Heart left ventricle (tissue), 16 donors: ENCODE results near the gene LCE2B. TPM values are rescaled to one million over a fixed set of nuclear protein-coding genes. Genes with fewer than 3 reads are reported as not detected.

Source experiments
- ATAC-seq, 4 donors: fragments of 200-7000 bp; cut with Tn5 transposase; one replicate each; pipeline ENCODE4 v1.9.1; 2020 to 2022; ENCODE audit warnings: moderate library complexity in 4 of 4, mild to moderate bottlenecking in 3 of 4, moderate number of reproducible peaks in 1 of 4
- DNase-seq, 5 donors: peaks; one replicate each; pipeline ENCODE4 v3.0.0-alpha.2; 2020
- H3K27ac ChIP-seq, 12 donors: fragments of 200-600 bp; sonication (generic) in 4 of 12; one replicate each; pipeline versions ENCODE4 v1.5.0 to v1.8.0; 2016 to 2022; ENCODE audit warnings: mild to moderate bottlenecking in 2 of 12
- H3K27me3 ChIP-seq, 9 donors: fragments of 200-600 bp; sonication (generic) in 2 of 9; one replicate each; pipeline versions ENCODE4 v1.5.1 to v1.8.0; 2016 to 2022; ENCODE audit warnings: mild to moderate bottlenecking in 3 of 9
- H3K36me3 ChIP-seq, 9 donors: fragments of 200-600 bp; sonication (generic) in 2 of 9; one replicate each; pipeline versions ENCODE4 v1.5.0 to v1.8.0; 2018 to 2022; ENCODE audit warnings: mild to moderate bottlenecking in 2 of 9
- H3K4me1 ChIP-seq, 12 donors: fragments of 200-600 bp; sonication (generic) in 4 of 12; one replicate each; pipeline versions ENCODE4 v1.5.0 to v1.8.0; 2016 to 2022; ENCODE audit warnings: mild to moderate bottlenecking in 3 of 12
- H3K4me3 ChIP-seq, 12 donors: fragments of 200-600 bp; sonication (generic) in 4 of 12; one replicate each; pipeline versions ENCODE4 v1.5.0 to v1.8.0; 2017 to 2022; ENCODE audit warnings: mild to moderate bottlenecking in 9 of 12, moderate library complexity in 4 of 12
- H3K9me3 ChIP-seq, 12 donors: fragments of 200-600 bp; sonication (generic) in 4 of 12; one replicate each; pipeline versions ENCODE4 v1.5.0 to v1.8.0; 2016 to 2022; ENCODE audit warnings: mild to moderate bottlenecking in 1 of 12
- CTCF ChIP-seq, 12 donors: fragments of 200-600 bp; sonication (generic) in 4 of 12; IDR thresholded peaks; one replicate each; pipeline versions ENCODE4 v1.5.0 to v1.8.0; 2018 to 2022; ENCODE audit warnings: antibody characterized with exemption in 12 of 12, mild to moderate bottlenecking in 5 of 12
- POLR2A ChIP-seq, 2 donors: fragments of 450-650 bp; IDR thresholded peaks; one replicate each; pipeline ENCODE4 v1.6.1; 2017; ENCODE audit warnings: antibody characterized with exemption in 2 of 2, mild to moderate bottlenecking in 2 of 2, moderate library complexity in 2 of 2
- WGBS, 4 donors: extraction: QIAGEN DNeasy Blood & Tissue Kit in 2 of 4; methylation state at CpG; one replicate each; pipeline versions ENCODE4 v1.1.5 to v1.1.7; 2013 to 2018; 5-methylcytosine and 5-hydroxymethylcytosine counted together
- intact Hi-C, 10 donors: fragments of 100-400 bp; cut with DNase I; formaldehyde crosslinking; loops; one replicate each; pipeline versions ENCODE4 v1.11.1 to v1.14.2; 2022
- polyA plus RNA-seq, 2 donors: library from polyadenylated mRNA; stranded (reverse); fragments of 200-250 nt; gene quantifications; one replicate each; pipeline ENCODE4 v1.2.3, GENCODE V29; 2013
- total RNA-seq, 9 donors: library from RNA; depleted of rRNA in 2 of 9; stranded (reverse); fragments of >200 nt in 2 of 9; fragmentation: NEBNext Ultra II Directional in 3 of 9; extraction: Animal tissue kit (Norgen Biotek cat#: 25700) in 3 of 9; gene quantifications; one replicate each; pipeline versions ENCODE4 v1.1.0 to v1.2.4, GENCODE V29; 2016 to 2023
- donor health status: ischemic (EF 13 %, LVEDD 7.1; RV severe dilation, severe dysfunction).
- donor health status: healthy with polysubstance abuse.
- donor health status: DM: no; HTN: yes; CAD: no.
- donor health status: DM: no; HTN: no; CAD: no.
- donor health status: ischemic (EF 25% LVEDD 6.9; RV normal size, moderate dysfunction).
- donor health status: ischemic (EF 25% LVEDD 5.7; RV mildly dilated, moderate dysfunction).
- donor health status: healthy.
- donor health status: DM: yes; HTN: yes; CAD: no.
- donor health status: ischemic (EF 35%, LVEDD 5.7; RV mildly dilated, moderate dysfunction).
- donor health status: nonischemic (EF 11% LVEDD 7.7; RV severe dilation, severe dysfunction).
- donor health status: DM: yes; HTN: yes; CAD: no.
- donor health status: PGD.
- donor health status: ischemic (EF 29% LVEDD 5.4; RV normal size, mild dysfunction).
- donor health status: nonischemic (EF 23%, LVEDD 6.1; RV moderate dilation, normal function).

Gene LCE2B
- total and polyA plus RNA-seq, 11 donors = not detected

DNA sequence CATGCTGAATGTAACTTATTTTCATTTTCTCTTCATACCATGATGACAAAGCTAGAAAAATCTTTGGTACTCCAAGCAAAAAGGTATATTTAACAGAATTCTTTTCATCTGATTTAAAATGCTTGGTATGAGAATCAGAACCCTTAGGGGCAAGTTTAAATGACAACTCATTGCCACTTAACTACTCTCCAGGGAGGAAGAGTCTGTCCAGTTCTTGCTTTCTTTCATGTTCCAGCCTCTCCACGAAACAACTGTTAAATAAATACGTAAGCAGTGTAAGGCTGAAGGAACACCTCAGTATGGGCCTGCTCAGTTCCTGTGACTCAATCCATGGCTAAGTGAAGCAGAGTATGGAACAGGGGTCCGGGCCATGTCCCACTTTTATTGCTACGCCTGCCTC is 13.8 kb downstream of the LCE2B start:
- TF ChIP-seq POLR2A (IDR thresholded peaks at IDR 0.05) (no peak), CTCF (IDR thresholded peaks at IDR 0.05) (no peak)
- Histone ChIP-seq H3K4me3 (no peak overlapping the region), H3K36me3 (no peaks in the 10 kb centered on the region), H3K9me3 (peaks cover 0 to 9% (median 0%) of the 10 kb centered on the region in 12 donors), H3K27ac (no peak overlapping the region), H3K4me1 (no peaks in the 10 kb centered on the region), H3K27me3 (no peaks in the 10 kb centered on the region)
- ATAC-seq (no peak), DNase-seq (no peak)
- 78 to 84% (median 81%) methylated on average over 4 of the region's 4 CpGs for WGBS, 4 donors
- intact Hi-C loops = no loop called here

- TF ChIP-seq POLR2A (IDR thresholded peaks at IDR 0.05) = no peak
- no peak for TF ChIP-seq CTCF (IDR thresholded peaks at IDR 0.05)
- Histone ChIP-seq H3K4me1 (no peaks in the 10 kb centered on the region), H3K27me3 (peaks cover 0 to 7% (median 0%) of the 10 kb centered on the region in 9 donors), H3K27ac (no peak within 1 kb of the TSS), H3K4me3 (no peak within 1 kb of the TSS), H3K9me3 (peaks cover 0 to 6% (median 0%) of the 10 kb centered on the region in 12 donors), H3K36me3 (no peaks in the 10 kb centered on the region)
- intact Hi-C loops = no loop called here
- no peak for DNase-seq
- WGBS, 4 donors = 45 to 68% (median 57%) methylated on average over 2 of the region's 2 CpGs
- ATAC-seq = no peak
Observed at GRCh38 chr1:152707860-152708259, 21.9 kb downstream of the LCE2B start, which contains the start of gene LCE4A. Gene LCE4A, plus strand, starts transcription at chr1:152708160. Its CDS starts 916 bp downstream, at chr1:152709076.

GRCh38 chr1:152718238-152718637 is 32.3 kb downstream of the LCE2B start:
- H3K4me3 ChIP-seq = no peak overlapping the region
- no peaks in the 10 kb centered on the region for H3K4me1 ChIP-seq
- peaks cover 0 to 3% (median 0%) of the 10 kb centered on the region in 9 donors for H3K27me3 ChIP-seq
- peaks cover 0 to 19% (median 5%) of the 10 kb centered on the region in 12 donors for H3K9me3 ChIP-seq
- no peak for DNase-seq
- H3K36me3 ChIP-seq = no peaks in the 10 kb centered on the region
- no peak overlapping the region for H3K27ac ChIP-seq
- no peak for TF ChIP-seq CTCF (IDR thresholded peaks at IDR 0.05)
- no peak for TF ChIP-seq POLR2A (IDR thresholded peaks at IDR 0.05)
- ATAC-seq = no peak
- intact Hi-C loops = no loop called here

DNA sequence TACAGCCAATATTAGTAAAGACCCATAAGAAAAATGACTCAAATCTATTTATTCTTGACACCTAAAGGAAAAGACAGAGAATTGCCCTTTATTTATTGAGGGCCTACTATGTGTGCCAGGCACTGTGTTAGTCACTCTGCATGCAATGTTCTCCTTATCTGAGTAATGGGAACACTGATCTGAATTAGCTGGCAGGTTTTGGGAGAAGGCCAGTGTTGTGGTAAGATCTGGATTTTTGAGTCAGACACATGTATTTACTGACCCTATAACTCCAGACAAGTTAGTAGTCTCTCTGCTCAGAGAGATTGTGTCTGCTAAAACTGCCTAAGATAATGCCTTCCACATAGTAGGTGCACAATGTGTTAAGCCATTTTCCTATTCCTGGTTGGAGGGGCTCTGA is 39.3 kb downstream of the LCE2B start:
- H3K27ac ChIP-seq = no peak overlapping the region
- DNase-seq (no peak), ATAC-seq (no peak)
- H3K27me3 ChIP-seq = no peaks in the 10 kb centered on the region
- intact Hi-C loops = no loop called here
- H3K36me3 ChIP-seq = no peaks in the 10 kb centered on the region
- no peaks in the 10 kb centered on the region for H3K9me3 ChIP-seq
- no peaks in the 10 kb centered on the region for H3K4me1 ChIP-seq
- TF ChIP-seq POLR2A (IDR thresholded peaks at IDR 0.05) (no peak), CTCF (IDR thresholded peaks at IDR 0.05) (no peak)
- H3K4me3 ChIP-seq = no peak overlapping the region
